SK-N-SH (cell line): ENCODE measurements around the gene MYO1B. TPM values are rescaled to one million over a fixed set of nuclear protein-coding genes. Genes with fewer than 3 reads are reported as not detected.
A peak's percentile ranks its signal among the peaks of the same experiment; 100 is the strongest.

ENCODE experiments used
- CTCF ChIA-PET: fragments of 300-600, 350-600 bp; formaldehyde crosslinking; extraction: SDS; loops from one replicate; lab custom pipeline; 2021; lab: Yijun Ruan, JAX
- POLR2A ChIA-PET: fragments of 350-600 bp; sonication (Branson Sonifier 250); formaldehyde crosslinking; extraction: SDS; loops from one replicate; lab custom pipeline; 2020; ENCODE audit warnings: antibody characterized with exemption, inconsistent platforms; lab: Yijun Ruan, JAX
- DNase-seq: peaks from one replicate; pipeline ENCODE4 v3.0.0; 2012
- H2AFZ ChIP-seq: fragments of 200-600 bp; sonication (generic); 2 replicates; pipeline ENCODE4 v1.8.1; 2016; ENCODE audit warnings: antibody characterized with exemption, mild to moderate bottlenecking, low read depth
- H3F3A ChIP-seq: fragments of 200-600 bp; sonication (generic); replicated peaks from 2 replicates; pipeline ENCODE3; 2016; ENCODE audit warnings: antibody characterized with exemption, mild to moderate bottlenecking; ENCODE audit not compliant: insufficient read depth
- H3K27ac ChIP-seq, 2 experiments: fragments of 200-500 bp in 1 of 2; fragments of 200-600 bp in 1 of 2; sonication (Bioruptor generic) in 1 of 2; sonication (generic), shearing (Covaris generic) in 1 of 2; 2 replicates each; pipeline versions ENCODE4 v1.5.1 to v1.6.1; 2014 to 2016; ENCODE audit warnings: low read depth in 2 of 2, inconsistent platforms in 1 of 2, low read length in 1 of 2, mild to moderate bottlenecking in 1 of 2, mixed read lengths in 1 of 2
- H3K27me3 ChIP-seq: fragments of 200-600 bp; sonication (generic), shearing (Covaris generic); 2 replicates; pipeline ENCODE4 v1.6.1; 2016; ENCODE audit warnings: mixed run types; ENCODE audit not compliant: insufficient read depth
- H3K36me3 ChIP-seq, 2 experiments: fragments of 200-500 bp in 1 of 2; fragments of 200-600 bp in 1 of 2; sonication (Bioruptor generic) in 1 of 2; sonication (generic) in 1 of 2; replicated peaks in 1 of 2; 2 replicates each; pipeline versions ENCODE3 to v1.5.1; 2014 to 2016; ENCODE audit warnings: low read length in 1 of 2, mild to moderate bottlenecking in 1 of 2; ENCODE audit not compliant: insufficient read depth in 2 of 2, control insufficient read depth in 1 of 2
- H3K4me1 ChIP-seq, 2 experiments: fragments of 200-500 bp in 1 of 2; fragments of 200-600 bp in 1 of 2; sonication (Bioruptor generic) in 1 of 2; sonication (generic), shearing (Covaris generic) in 1 of 2; 2 replicates each; pipeline versions ENCODE4 v1.5.1 to v1.6.1; 2014 to 2016; ENCODE audit warnings: low read depth in 1 of 2, low read length in 1 of 2, mixed run types in 1 of 2; ENCODE audit not compliant: insufficient read depth in 2 of 2, control insufficient read depth in 1 of 2
- H3K4me2 ChIP-seq: fragments of 200-600 bp; sonication (generic), shearing (Covaris generic); 2 replicates; pipeline ENCODE4 v1.6.1; 2017; ENCODE audit warnings: mixed run types
- H3K4me3 ChIP-seq, 2 experiments: fragments of 200-500 bp in 1 of 2; fragments of 200-600 bp in 1 of 2; sonication (Bioruptor generic) in 1 of 2; sonication (generic), shearing (Covaris generic) in 1 of 2; 2 replicates each; pipeline versions ENCODE4 v1.5.1 to v1.8.1; 2014 to 2016; ENCODE audit warnings: low read depth in 2 of 2, inconsistent platforms in 1 of 2, low read length in 1 of 2, mild to moderate bottlenecking in 1 of 2, mixed read lengths in 1 of 2, moderate library complexity in 1 of 2
- H3K79me2 ChIP-seq: fragments of 200-600 bp; sonication (generic); 2 replicates; pipeline ENCODE4 v1.8.1; 2017; ENCODE audit warnings: mild to moderate bottlenecking; ENCODE audit not compliant: insufficient read depth
- H3K9ac ChIP-seq: fragments of 200-600 bp; sonication (generic); 2 replicates; pipeline ENCODE4 v1.6.1; 2017; ENCODE audit warnings: mixed run types
- H3K9me2 ChIP-seq: fragments of 200-600 bp; sonication (generic); 2 replicates; pipeline ENCODE4 v1.6.1; 2017; ENCODE audit warnings: mixed run types
- H3K9me3 ChIP-seq: fragments of 200-600 bp; sonication (generic); 2 replicates; pipeline ENCODE4 v1.6.1; 2017; ENCODE audit warnings: mixed run types, mild to moderate bottlenecking, moderate library complexity
- H4K20me1 ChIP-seq: fragments of 200-600 bp; sonication (generic); 2 replicates; pipeline ENCODE4 v1.6.1; 2017; ENCODE audit warnings: mild to moderate bottlenecking, mixed run types; ENCODE audit not compliant: insufficient read depth
- EZH2phosphoT487 ChIP-seq: fragments of 200-600 bp; sonication (generic); IDR thresholded peaks from 2 replicates; pipeline ENCODE4 v1.6.1; 2017; ENCODE audit warnings: low read depth, mixed run types, mild to moderate bottlenecking, antibody characterized with exemption, moderate library complexity, borderline replicate concordance
- NFIC ChIP-seq: IDR thresholded peaks from 2 replicates; pipeline ENCODE4 v1.4.0; 2012; ENCODE audit warnings: borderline replicate concordance
- NRF1 ChIP-seq: IDR thresholded peaks from 2 replicates; pipeline ENCODE4 v1.6.1; 2012; ENCODE audit warnings: low read depth, mild to moderate bottlenecking, low read length
- POLR2AphosphoS5 ChIP-seq: IDR thresholded peaks from 2 replicates; pipeline ENCODE4 v1.6.1; 2012; ENCODE audit warnings: low read depth, low read length
- RAD21 ChIP-seq: IDR thresholded peaks from 2 replicates; pipeline ENCODE4 v1.6.1; 2012; ENCODE audit warnings: mild to moderate bottlenecking, low read length
- RFX5 ChIP-seq: IDR thresholded peaks from 2 replicates; pipeline ENCODE4 v1.6.1; 2012; ENCODE audit warnings: mild to moderate bottlenecking, improper control_type of control experiment, low read length
- RXRA ChIP-seq: IDR thresholded peaks from 2 replicates; pipeline ENCODE4 v1.4.0; 2012; ENCODE audit warnings: low read depth, mild to moderate bottlenecking, borderline replicate concordance
- SMC3 ChIP-seq: IDR thresholded peaks from 2 replicates; pipeline ENCODE4 v1.6.1; 2012; ENCODE audit warnings: low read depth, low read length, improper control_type of control experiment
- WGBS: methylation state at CpG from one replicate; pipeline ENCODE4 v1.1.6; 2017; ENCODE audit warnings: low lambda C conversion rate; 5-methylcytosine and 5-hydroxymethylcytosine counted together
- polyA plus RNA-seq, 3 experiments: library from polyadenylated mRNA; depleted of rRNA; stranded (reverse); fragments of >200 nt; gene quantifications; 2 replicates each; pipeline ENCODE4 v1.2.3, GENCODE V29; 2012
- TF ChIP-seq, protein P1 (sequence below): IDR thresholded peaks from 2 replicates; pipeline ENCODE4 v1.6.1; 2012; ENCODE audit warnings: mild to moderate bottlenecking, low read depth, low read length, moderate library complexity
- TF ChIP-seq, protein P2 (sequence below): fragments of 200-600 bp; sonication (generic); IDR thresholded peaks from 2 replicates; pipeline ENCODE4 v1.6.1; 2017; ENCODE audit warnings: antibody characterized with exemption, mild to moderate bottlenecking, moderate library complexity

MYO1B gene
- polyA plus RNA-seq, 1 of the 3 experiments (the other 2 are of a cell fraction): 20.2 TPM

DNA sequence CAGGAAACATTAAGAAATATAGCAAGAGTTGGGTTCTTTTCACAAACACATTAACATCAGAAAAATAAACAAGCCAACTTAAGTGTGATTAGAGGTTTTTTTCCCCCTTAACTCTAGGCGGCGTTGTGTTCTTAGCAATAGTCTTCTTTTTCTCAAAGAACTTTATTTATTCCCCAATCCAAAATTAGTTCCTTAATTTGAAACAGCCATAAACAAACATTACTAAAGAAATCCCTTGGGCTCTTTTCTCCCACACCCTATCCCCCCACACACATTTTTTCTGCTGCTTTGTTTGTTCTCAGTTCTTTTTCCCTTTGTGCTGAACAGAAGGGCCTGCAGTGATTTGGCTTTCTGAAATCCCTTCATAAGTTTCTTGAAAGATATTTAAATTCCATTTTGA is 13.2 kb upstream of the MYO1B start:
- Histone ChIP-seq H3K36me3 (no peaks in the 10 kb centered on the region), H3K4me1 (peaks cover 0 to 4% of the 10 kb centered on the region in 2 experiments; a peak in 2 of 4 replicates), H3K9ac (no peak overlapping the region), H3K4me2 (no peak overlapping the region), H3K9me3 (no peaks in the 10 kb centered on the region), H3K4me3 (no peak overlapping the region), H3K27ac (no peak overlapping the region; a peak in 1 of 4 replicates), H3K27me3 (no peaks in the 10 kb centered on the region), H2AFZ (no peak overlapping the region), H3F3A (no peaks in the 10 kb centered on the region)
- CTCF ChIA-PET: interaction anchor here (0.8 to 2.3 kb wide), 10 partner anchors 14 to 282 kb away, joined by 3 to 5 read pairs (median 3); no protein-coding TSS in a partner anchor
- DNase-seq: no peak
- 53% methylated on average over 2 of the region's 2 CpGs for WGBS
- POLR2A ChIA-PET: no interaction called here
- TF ChIP-seq, protein P1, sequence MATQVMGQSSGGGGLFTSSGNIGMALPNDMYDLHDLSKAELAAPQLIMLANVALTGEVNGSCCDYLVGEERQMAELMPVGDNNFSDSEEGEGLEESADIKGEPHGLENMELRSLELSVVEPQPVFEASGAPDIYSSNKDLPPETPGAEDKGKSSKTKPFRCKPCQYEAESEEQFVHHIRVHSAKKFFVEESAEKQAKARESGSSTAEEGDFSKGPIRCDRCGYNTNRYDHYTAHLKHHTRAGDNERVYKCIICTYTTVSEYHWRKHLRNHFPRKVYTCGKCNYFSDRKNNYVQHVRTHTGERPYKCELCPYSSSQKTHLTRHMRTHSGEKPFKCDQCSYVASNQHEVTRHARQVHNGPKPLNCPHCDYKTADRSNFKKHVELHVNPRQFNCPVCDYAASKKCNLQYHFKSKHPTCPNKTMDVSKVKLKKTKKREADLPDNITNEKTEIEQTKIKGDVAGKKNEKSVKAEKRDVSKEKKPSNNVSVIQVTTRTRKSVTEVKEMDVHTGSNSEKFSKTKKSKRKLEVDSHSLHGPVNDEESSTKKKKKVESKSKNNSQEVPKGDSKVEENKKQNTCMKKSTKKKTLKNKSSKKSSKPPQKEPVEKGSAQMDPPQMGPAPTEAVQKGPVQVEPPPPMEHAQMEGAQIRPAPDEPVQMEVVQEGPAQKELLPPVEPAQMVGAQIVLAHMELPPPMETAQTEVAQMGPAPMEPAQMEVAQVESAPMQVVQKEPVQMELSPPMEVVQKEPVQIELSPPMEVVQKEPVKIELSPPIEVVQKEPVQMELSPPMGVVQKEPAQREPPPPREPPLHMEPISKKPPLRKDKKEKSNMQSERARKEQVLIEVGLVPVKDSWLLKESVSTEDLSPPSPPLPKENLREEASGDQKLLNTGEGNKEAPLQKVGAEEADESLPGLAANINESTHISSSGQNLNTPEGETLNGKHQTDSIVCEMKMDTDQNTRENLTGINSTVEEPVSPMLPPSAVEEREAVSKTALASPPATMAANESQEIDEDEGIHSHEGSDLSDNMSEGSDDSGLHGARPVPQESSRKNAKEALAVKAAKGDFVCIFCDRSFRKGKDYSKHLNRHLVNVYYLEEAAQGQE: no peak
- TF ChIP-seq NFIC: no peak
- peak; percentile 64 for TF ChIP-seq RAD21
- no peak for TF ChIP-seq POLR2AphosphoS5
- no peak for TF ChIP-seq RFX5
- no peak for TF ChIP-seq NRF1
- TF ChIP-seq SMC3: peak; percentile 20; the same call in 1 of the 2 replicates
- TF ChIP-seq, protein P2, sequence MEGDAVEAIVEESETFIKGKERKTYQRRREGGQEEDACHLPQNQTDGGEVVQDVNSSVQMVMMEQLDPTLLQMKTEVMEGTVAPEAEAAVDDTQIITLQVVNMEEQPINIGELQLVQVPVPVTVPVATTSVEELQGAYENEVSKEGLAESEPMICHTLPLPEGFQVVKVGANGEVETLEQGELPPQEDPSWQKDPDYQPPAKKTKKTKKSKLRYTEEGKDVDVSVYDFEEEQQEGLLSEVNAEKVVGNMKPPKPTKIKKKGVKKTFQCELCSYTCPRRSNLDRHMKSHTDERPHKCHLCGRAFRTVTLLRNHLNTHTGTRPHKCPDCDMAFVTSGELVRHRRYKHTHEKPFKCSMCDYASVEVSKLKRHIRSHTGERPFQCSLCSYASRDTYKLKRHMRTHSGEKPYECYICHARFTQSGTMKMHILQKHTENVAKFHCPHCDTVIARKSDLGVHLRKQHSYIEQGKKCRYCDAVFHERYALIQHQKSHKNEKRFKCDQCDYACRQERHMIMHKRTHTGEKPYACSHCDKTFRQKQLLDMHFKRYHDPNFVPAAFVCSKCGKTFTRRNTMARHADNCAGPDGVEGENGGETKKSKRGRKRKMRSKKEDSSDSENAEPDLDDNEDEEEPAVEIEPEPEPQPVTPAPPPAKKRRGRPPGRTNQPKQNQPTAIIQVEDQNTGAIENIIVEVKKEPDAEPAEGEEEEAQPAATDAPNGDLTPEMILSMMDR: peak; percentile 50
- no peak for TF ChIP-seq EZH2phosphoT487
- TF ChIP-seq, all 33 proteins: peak for 3
- Histone ChIP-seq H3K79me2 (no peaks in the 10 kb centered on the region), H4K20me1 (no peaks in the 10 kb centered on the region), H3K9me2 (no peaks in the 10 kb centered on the region)

DNA sequence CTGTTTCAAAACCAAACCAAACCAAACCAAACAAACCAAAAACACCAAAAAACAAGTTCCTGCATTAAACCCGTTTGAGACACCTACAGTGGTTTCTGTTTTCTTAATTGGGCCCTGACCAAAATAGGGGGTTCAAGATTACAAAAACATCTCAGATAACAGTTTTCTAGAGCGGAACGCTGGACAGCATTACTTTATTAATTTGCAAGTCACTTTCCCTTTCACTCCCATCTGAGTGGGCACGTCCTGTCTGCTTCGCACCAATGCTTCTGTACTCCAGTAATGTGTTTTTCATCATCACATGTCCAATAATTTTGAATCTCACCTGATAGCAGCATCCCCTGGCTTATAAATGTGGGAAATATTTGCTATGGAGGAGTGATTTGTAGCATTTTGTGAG is 11.7 kb upstream of the MYO1B start:
- H3K4me2 ChIP-seq: no peak overlapping the region
- H3K27ac ChIP-seq: no peak overlapping the region
- POLR2A ChIA-PET: no interaction called here
- H3K79me2 ChIP-seq: no peaks in the 10 kb centered on the region
- H3K9me2 ChIP-seq: no peaks in the 10 kb centered on the region
- H3K9me3 ChIP-seq: no peaks in the 10 kb centered on the region
- no peaks in the 10 kb centered on the region for H4K20me1 ChIP-seq
- H3F3A ChIP-seq: no peaks in the 10 kb centered on the region
- peaks cover 0 to 4% of the 10 kb centered on the region in 2 experiments; a peak in 2 of 4 replicates for H3K4me1 ChIP-seq
- no peak for TF ChIP-seq RXRA
- no peak overlapping the region for H3K4me3 ChIP-seq
- no peaks in the 10 kb centered on the region for H3K36me3 ChIP-seq
- no peaks in the 10 kb centered on the region for H3K27me3 ChIP-seq
- CTCF ChIA-PET: no interaction called here
- no peak overlapping the region for H2AFZ ChIP-seq
- H3K9ac ChIP-seq: no peak overlapping the region
- no peak for DNase-seq
- WGBS: 85% methylated on average over 5 of the region's 5 CpGs
